Mesothelial cell of epicardium (in vitro differentiated cells): ENCODE measurements around the gene SYNE4. TPM values are rescaled to one million over a fixed set of nuclear protein-coding genes. Genes with fewer than 3 reads are reported as not detected.
A peak's percentile ranks its signal among the peaks of the same experiment; 100 is the strongest.

Experiments
- DNase-seq, 2 experiments: peaks; one replicate each; pipeline ENCODE4 v3.0.0; 2021; ENCODE audit warnings: low spot score in 2 of 2; ENCODE audit not compliant: unreplicated experiment in 2 of 2
- H3K27ac Mint-ChIP-seq: 2 replicates; pipeline ENCODE4 v1.8.0; 2021; ENCODE audit warnings: mixed read lengths
- H3K27me3 Mint-ChIP-seq: 2 replicates; pipeline ENCODE4 v1.8.0; 2021; ENCODE audit warnings: low read depth, mixed read lengths
- H3K36me3 Mint-ChIP-seq: 2 replicates; pipeline ENCODE4 v1.8.0; 2021; ENCODE audit warnings: mixed read lengths
- H3K4me1 Mint-ChIP-seq: 2 replicates; pipeline ENCODE4 v1.8.0; 2021; ENCODE audit warnings: mixed read lengths
- H3K4me3 Mint-ChIP-seq: 2 replicates; pipeline ENCODE4 v1.8.0; 2021; ENCODE audit warnings: mild to moderate bottlenecking, moderate library complexity, mixed read lengths
- H3K9me3 Mint-ChIP-seq: 2 replicates; pipeline ENCODE4 v1.8.0; 2021; ENCODE audit warnings: mixed read lengths
- CTCF ChIP-seq: fragments of 200-600 bp; sonication (generic); IDR thresholded peaks from one replicate; pipeline ENCODE4 v1.5.0; 2021; ENCODE audit warnings: antibody characterized with exemption; ENCODE audit not compliant: unreplicated experiment
- total RNA-seq: library from RNA; stranded (reverse); gene quantifications from 3 replicates; pipeline ENCODE4 v1.2.1, GENCODE V29; 2021

Gene SYNE4
- total RNA-seq, 1 donor from 2014 or later = 17.0 TPM

- H3K4me1 Mint-ChIP-seq = peaks cover 10% of the 10 kb centered on the region
These were observed 17.6 kb downstream of the SYNE4 start for GRCh38 chr19:35990771-35991730.

GRCh38 chr19:35990156-35990555 is 18.5 kb downstream of the SYNE4 start:
- Mint-ChIP-seq H3K36me3 (no peaks in the 10 kb centered on the region), H3K4me3 (no peak overlapping the region), H3K9me3 (no peaks in the 10 kb centered on the region), H3K27me3 (peaks cover 45% of the 10 kb centered on the region), H3K27ac (no peak overlapping the region), H3K4me1 (peaks cover 5% of the 10 kb centered on the region)
- DNase-seq = no peak
- TF ChIP-seq CTCF = no peak

More at GRCh38 chr19:35990771-35991730, 17.6 kb downstream of the SYNE4 start:
- peaks cover 36% of the 10 kb centered on the region for H3K27me3 Mint-ChIP-seq
- DNase-seq = no peak
- no peaks in the 10 kb centered on the region for H3K9me3 Mint-ChIP-seq
- H3K36me3 Mint-ChIP-seq = no peaks in the 10 kb centered on the region
- no peak for TF ChIP-seq CTCF
- no peak overlapping the region for H3K27ac Mint-ChIP-seq
- no peak overlapping the region for H3K4me3 Mint-ChIP-seq

- Mint-ChIP-seq H3K27me3 (peaks cover 59% of the 10 kb centered on the region), H3K9me3 (no peaks in the 10 kb centered on the region), H3K4me1 (peaks cover 3% of the 10 kb centered on the region), H3K27ac (no peak overlapping the region), H3K36me3 (no peaks in the 10 kb centered on the region), H3K4me3 (no peak overlapping the region)
- no peak for TF ChIP-seq CTCF
- no peak for DNase-seq
These were observed 19.8 kb downstream of the SYNE4 start for GRCh38 chr19:35988824-35989223.

GRCh38 chr19:35987571-35987896 is 21.1 kb downstream of the SYNE4 start:
- H3K4me1 Mint-ChIP-seq = peaks cover 3% of the 10 kb centered on the region
- H3K27me3 Mint-ChIP-seq = peaks cover 70% of the 10 kb centered on the region
- H3K36me3 Mint-ChIP-seq = no peaks in the 10 kb centered on the region
- no peaks in the 10 kb centered on the region for H3K9me3 Mint-ChIP-seq
- H3K27ac Mint-ChIP-seq = no peak overlapping the region
- no peak for DNase-seq
- H3K4me3 Mint-ChIP-seq = peak overlapping the region; percentile 72
- no peak for TF ChIP-seq CTCF

GRCh38 chr19:35986664-35987570 is 21.7 kb downstream of the SYNE4 start:
- TF ChIP-seq CTCF = no peak
- DNase-seq = no peak
- Mint-ChIP-seq H3K27ac (no peak overlapping the region), H3K27me3 (peaks cover 77% of the 10 kb centered on the region), H3K36me3 (no peaks in the 10 kb centered on the region), H3K9me3 (no peaks in the 10 kb centered on the region), H3K4me1 (peaks cover 3% of the 10 kb centered on the region), H3K4me3 (peak overlapping the region; percentile 72)
